HepG2 (cell line): ENCODE data around the gene FUT8.

Experiments used
- NFKB2 ChIP-seq: sonication (generic); formaldehyde crosslinking; IDR thresholded peaks from 2 replicates; pipeline ENCODE4 v1.4.0; 2020; ENCODE audit warnings: missing genetic modification reagents, borderline replicate concordance
- POLR2AphosphoS5 ChIP-seq: IDR thresholded peaks from 2 replicates; pipeline ENCODE4 v1.6.1; 2012; ENCODE audit warnings: low read depth, low read length
- SMAD3 ChIP-seq: sonication (generic); formaldehyde crosslinking; IDR thresholded peaks from 2 replicates; pipeline ENCODE4 v1.4.0; 2020; ENCODE audit warnings: missing genetic modification reagents
- SNAPC4 ChIP-seq: sonication (generic); formaldehyde crosslinking; IDR thresholded peaks from 2 replicates; pipeline ENCODE4 v1.4.0; 2020; ENCODE audit warnings: mild to moderate bottlenecking, missing genetic modification reagents
- ZNF264 ChIP-seq: sonication (generic); formaldehyde crosslinking; IDR thresholded peaks from 2 replicates; pipeline ENCODE4 v1.4.0; 2020; ENCODE audit warnings: missing genetic modification reagents

GRCh38 chr14:65664436-65664835 lies 251.9 kb downstream of the FUT8 start:
- TF ChIP-seq SMAD3 (CRISPR knock-in tag) (no peak), POLR2AphosphoS5 (no peak), SNAPC4 (CRISPR knock-in tag) (no peak), NFKB2 (CRISPR knock-in tag) (no peak), ZNF264 (CRISPR knock-in tag) (no peak)
